Panc1 (cell line): Measurements from ENCODE around the gene S100A6.

Source experiments
- POLR2AphosphoS5 ChIP-seq: IDR thresholded peaks from 2 replicates; pipeline ENCODE4 v1.6.1; 2012; ENCODE audit warnings: mild to moderate bottlenecking, low read depth, low read length, moderate library complexity
- SIN3A ChIP-seq: IDR thresholded peaks from 2 replicates; pipeline ENCODE4 v1.6.1; 2012; ENCODE audit warnings: low read depth, mild to moderate bottlenecking, low read length, moderate library complexity, borderline replicate concordance; ENCODE audit not compliant: insufficient read depth
- TCF7L2 ChIP-seq: IDR thresholded peaks from 2 replicates; pipeline ENCODE4 v1.6.1; 2011; ENCODE audit warnings: mild to moderate bottlenecking, low read depth, low read length, inconsistent platforms
- TF ChIP-seq, protein P1 (sequence below): fragments of 450-650 bp; IDR thresholded peaks from 2 replicates; pipeline ENCODE4 v1.5.1; 2017; ENCODE audit warnings: mild to moderate bottlenecking
- TF ChIP-seq, protein P2 (sequence below), 2 experiments: IDR thresholded peaks; 2 replicates each; pipeline ENCODE4 v1.6.1; 2011 to 2012; ENCODE audit warnings: low read depth in 2 of 2, control low read depth in 1 of 2, low read length in 1 of 2, mild to moderate bottlenecking in 1 of 2, moderate library complexity in 1 of 2; ENCODE audit not compliant: insufficient read depth in 1 of 2

DNA sequence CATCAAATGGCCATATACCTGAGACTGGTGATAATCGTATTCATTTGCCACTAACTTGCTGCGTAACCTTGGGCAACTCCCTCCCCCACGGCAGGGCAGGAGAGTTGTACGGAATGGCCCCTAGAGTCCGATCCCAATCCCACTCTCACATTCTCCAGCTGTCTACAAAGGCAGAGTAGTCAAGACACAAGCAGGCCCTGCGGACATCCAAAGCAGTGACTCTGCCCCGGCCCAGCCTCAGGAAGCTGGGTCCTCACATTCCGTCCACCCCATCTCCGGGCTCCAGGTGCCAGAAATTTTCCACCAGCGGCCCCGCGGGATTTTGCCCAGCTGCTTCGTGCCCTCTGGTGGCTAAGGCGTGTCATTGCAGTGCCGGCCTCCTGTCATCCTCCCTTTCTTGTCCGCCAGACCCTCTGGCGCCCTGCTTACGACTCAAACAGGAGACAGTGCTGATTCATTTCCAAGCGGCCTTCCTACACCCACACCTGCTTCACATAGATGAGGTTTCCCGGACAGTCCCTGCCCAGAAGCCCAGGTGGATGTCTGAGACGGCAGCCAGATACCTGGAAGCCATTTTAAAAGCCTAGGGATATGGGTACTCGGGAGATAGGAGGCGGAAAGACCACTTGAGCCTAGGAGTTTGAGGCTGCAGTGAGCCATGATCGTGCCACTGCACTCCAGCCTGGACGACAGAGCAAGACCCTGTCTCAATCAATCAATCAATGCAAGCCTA, 32.7 kb upstream of the S100A6 start:
- peak; percentile 52; the same call in 1 of the 2 replicates for TF ChIP-seq POLR2AphosphoS5
- TF ChIP-seq, protein P1, sequence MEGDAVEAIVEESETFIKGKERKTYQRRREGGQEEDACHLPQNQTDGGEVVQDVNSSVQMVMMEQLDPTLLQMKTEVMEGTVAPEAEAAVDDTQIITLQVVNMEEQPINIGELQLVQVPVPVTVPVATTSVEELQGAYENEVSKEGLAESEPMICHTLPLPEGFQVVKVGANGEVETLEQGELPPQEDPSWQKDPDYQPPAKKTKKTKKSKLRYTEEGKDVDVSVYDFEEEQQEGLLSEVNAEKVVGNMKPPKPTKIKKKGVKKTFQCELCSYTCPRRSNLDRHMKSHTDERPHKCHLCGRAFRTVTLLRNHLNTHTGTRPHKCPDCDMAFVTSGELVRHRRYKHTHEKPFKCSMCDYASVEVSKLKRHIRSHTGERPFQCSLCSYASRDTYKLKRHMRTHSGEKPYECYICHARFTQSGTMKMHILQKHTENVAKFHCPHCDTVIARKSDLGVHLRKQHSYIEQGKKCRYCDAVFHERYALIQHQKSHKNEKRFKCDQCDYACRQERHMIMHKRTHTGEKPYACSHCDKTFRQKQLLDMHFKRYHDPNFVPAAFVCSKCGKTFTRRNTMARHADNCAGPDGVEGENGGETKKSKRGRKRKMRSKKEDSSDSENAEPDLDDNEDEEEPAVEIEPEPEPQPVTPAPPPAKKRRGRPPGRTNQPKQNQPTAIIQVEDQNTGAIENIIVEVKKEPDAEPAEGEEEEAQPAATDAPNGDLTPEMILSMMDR: peak; percentile 97
- TF ChIP-seq, protein P2, sequence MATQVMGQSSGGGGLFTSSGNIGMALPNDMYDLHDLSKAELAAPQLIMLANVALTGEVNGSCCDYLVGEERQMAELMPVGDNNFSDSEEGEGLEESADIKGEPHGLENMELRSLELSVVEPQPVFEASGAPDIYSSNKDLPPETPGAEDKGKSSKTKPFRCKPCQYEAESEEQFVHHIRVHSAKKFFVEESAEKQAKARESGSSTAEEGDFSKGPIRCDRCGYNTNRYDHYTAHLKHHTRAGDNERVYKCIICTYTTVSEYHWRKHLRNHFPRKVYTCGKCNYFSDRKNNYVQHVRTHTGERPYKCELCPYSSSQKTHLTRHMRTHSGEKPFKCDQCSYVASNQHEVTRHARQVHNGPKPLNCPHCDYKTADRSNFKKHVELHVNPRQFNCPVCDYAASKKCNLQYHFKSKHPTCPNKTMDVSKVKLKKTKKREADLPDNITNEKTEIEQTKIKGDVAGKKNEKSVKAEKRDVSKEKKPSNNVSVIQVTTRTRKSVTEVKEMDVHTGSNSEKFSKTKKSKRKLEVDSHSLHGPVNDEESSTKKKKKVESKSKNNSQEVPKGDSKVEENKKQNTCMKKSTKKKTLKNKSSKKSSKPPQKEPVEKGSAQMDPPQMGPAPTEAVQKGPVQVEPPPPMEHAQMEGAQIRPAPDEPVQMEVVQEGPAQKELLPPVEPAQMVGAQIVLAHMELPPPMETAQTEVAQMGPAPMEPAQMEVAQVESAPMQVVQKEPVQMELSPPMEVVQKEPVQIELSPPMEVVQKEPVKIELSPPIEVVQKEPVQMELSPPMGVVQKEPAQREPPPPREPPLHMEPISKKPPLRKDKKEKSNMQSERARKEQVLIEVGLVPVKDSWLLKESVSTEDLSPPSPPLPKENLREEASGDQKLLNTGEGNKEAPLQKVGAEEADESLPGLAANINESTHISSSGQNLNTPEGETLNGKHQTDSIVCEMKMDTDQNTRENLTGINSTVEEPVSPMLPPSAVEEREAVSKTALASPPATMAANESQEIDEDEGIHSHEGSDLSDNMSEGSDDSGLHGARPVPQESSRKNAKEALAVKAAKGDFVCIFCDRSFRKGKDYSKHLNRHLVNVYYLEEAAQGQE (IDR thresholded peaks at IDR 0.05; ENCODE audit: insufficient read depth in 1 of 2, low read depth in 2 of 2, low read length in 1 of 2): 0 out of 4 replicates have a peak, but pooled peaks of 1 of the 2 experiments have one; percentile 31
- TF ChIP-seq TCF7L2: no peak
- 0 out of 2 replicates have a peak, but pooled peaks have one; percentile 52 for TF ChIP-seq SIN3A
